Left lung (tissue), 10 donors: ENCODE measurements around the gene IL22RA2. TPM values are rescaled to one million over a fixed set of nuclear protein-coding genes. Genes with fewer than 3 reads are reported as not detected.
A peak's percentile ranks its signal among the peaks of the same experiment; 100 is the strongest.

Source experiments
- ATAC-seq: fragments of 200-7000 bp; cut with Tn5 transposase; one replicate; pipeline ENCODE4 v1.9.1; 2020; ENCODE audit warnings: moderate library complexity
- DNase-seq, 4 donors: peaks; one replicate each; pipeline ENCODE4 v3.0.0-alpha.2; 2013 to 2020
- H3K27ac ChIP-seq, 2 donors: fragments of 200-600 bp; sonication (generic) in 1 of 2; one replicate each; pipeline versions ENCODE4 v1.5.0 to v1.8.0; 2020 to 2021
- H3K27me3 ChIP-seq, 2 donors: fragments of 200-600 bp; sonication (generic) in 1 of 2; one replicate each; pipeline versions ENCODE4 v1.5.0 to v1.8.0; 2020 to 2021
- H3K36me3 ChIP-seq, 2 donors: fragments of 200-600 bp; sonication (generic) in 1 of 2; one replicate each; pipeline versions ENCODE4 v1.5.0 to v1.8.0; 2020 to 2021
- H3K4me1 ChIP-seq, 2 donors: fragments of 200-600 bp; one replicate each; pipeline ENCODE4 v1.8.0; 2021
- H3K4me3 ChIP-seq, 2 donors: fragments of 200-600 bp; sonication (generic) in 1 of 2; one replicate each; pipeline versions ENCODE4 v1.5.0 to v1.8.0; 2020 to 2021; ENCODE audit warnings: mild to moderate bottlenecking in 1 of 2
- H3K9me3 ChIP-seq, 2 donors: fragments of 200-600 bp; sonication (generic) in 1 of 2; one replicate each; pipeline versions ENCODE4 v1.5.0 to v1.8.0; 2020 to 2021
- CTCF ChIP-seq, 2 donors: fragments of 200-600 bp; sonication (generic) in 1 of 2; IDR thresholded peaks; one replicate each; pipeline versions ENCODE4 v1.5.0 to v1.8.0; 2021; ENCODE audit warnings: antibody characterized with exemption in 2 of 2
- intact Hi-C, 2 donors: fragments of 100-400 bp; cut with DNase I; formaldehyde crosslinking; loops; one replicate each; pipeline versions ENCODE4 v1.11.2 to v1.14.2; 2022
- polyA plus RNA-seq, 6 donors: library from polyadenylated mRNA; unstranded; fragments of 120-200 nt; gene quantifications; one replicate each; pipeline ENCODE4 v1.2.1, GENCODE V29; 2013; ENCODE audit not compliant: insufficient read length in 6 of 6
- total RNA-seq, 2 donors: library from RNA; stranded (reverse); fragmentation: NEBNext Ultra II Directional; extraction: Animal tissue kit (Norgen Biotek cat#: 25700); gene quantifications; one replicate each; pipeline ENCODE4 v1.2.1, GENCODE V29; 2021
- donor health status: DM: no; HTN: yes; CAD: no.
- donor health status: DM: no; HTN: no; CAD: no.

The IL22RA2 gene
- total and polyA plus RNA-seq, 8 donors: not detected

DNA sequence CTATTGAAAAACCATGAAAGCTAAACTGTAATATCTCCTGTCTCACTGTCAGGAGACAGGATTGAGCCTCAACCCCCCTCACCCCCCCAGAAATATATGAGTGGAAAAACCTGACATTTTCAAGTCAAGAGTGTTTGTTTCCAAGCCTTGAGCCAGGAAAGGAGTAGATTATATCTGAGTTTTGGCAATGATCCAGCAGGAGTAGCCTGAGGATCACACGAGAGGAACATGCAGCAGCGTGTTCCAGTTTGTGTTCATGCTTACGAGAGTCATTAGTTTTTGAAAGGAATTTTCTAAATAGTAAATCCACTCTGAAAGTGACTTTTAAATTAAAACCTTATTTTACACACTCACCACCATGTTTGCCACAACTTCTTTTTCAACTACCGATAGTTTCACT is 15.8 kb downstream of the IL22RA2 start:
- DNase-seq (peak in 2 of 4 donors; percentile 5 to 39), ATAC-seq (peak; percentile 12)
- Histone ChIP-seq H3K4me1 (peaks cover 5 to 55% of the 10 kb centered on the region in 2 donors), H3K4me3 (no peak overlapping the region), H3K36me3 (no peaks in the 10 kb centered on the region), H3K27ac (no peak overlapping the region), H3K9me3 (no peaks in the 10 kb centered on the region), H3K27me3 (no peaks in the 10 kb centered on the region)
- no peak for TF ChIP-seq CTCF (IDR thresholded peaks at IDR 0.05)
- intact Hi-C loops: no loop called here

DNA sequence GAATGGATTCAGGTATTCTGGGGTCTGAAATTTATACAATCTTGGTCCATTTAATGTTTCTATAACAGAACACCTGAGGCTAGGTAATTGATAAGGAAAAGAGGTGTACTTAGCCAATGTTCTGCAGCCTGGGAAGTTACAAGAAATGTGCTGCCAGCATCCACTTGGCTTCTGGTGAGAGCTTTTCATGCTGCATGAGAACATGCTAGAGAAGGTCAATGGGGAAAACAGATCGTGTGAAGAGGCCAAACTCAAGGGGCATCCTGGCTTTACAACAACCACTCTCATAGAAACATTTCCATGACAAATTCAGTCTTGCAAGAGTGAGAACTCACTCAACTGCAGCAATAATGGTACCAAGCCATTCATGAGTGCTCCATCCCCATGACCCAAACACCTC is 16.8 kb downstream of the IL22RA2 start:
- Histone ChIP-seq H3K36me3 (no peaks in the 10 kb centered on the region), H3K4me3 (no peak overlapping the region), H3K27me3 (no peaks in the 10 kb centered on the region), H3K4me1 (peaks cover 5 to 49% of the 10 kb centered on the region in 2 donors), H3K9me3 (no peaks in the 10 kb centered on the region), H3K27ac (peak overlapping the region in 1 of 2 donors; percentile 64)
- TF ChIP-seq CTCF (IDR thresholded peaks at IDR 0.05): no peak
- no peak for DNase-seq
- peak; percentile 57 for ATAC-seq
- intact Hi-C loops: no loop called here

DNA sequence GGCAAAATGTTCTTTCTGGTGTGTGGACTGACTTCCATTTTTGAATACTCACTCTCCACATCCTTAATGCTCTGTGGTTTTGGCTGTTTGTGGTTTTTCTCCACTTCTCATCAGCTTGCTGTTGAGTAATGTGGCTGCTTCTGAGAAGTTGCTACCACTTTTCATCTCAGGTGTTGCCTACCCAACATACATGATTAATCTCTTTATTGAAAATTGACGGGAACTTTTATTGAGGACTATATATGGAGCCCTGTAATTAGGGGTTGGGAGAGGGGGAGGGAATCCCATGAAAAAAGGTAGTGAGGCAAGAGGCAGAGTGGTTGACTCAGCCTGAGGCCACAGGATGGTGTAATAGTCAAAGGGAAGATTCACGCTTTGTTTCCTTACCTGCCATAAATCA is 17.6 kb downstream of the IL22RA2 start:
- Histone ChIP-seq H3K27me3 (no peaks in the 10 kb centered on the region), H3K4me3 (no peak overlapping the region)
- intact Hi-C loops: no loop called here

GRCh38 chr6:137150072-137150471 is 23.4 kb downstream of the IL22RA2 start:
- H3K36me3 ChIP-seq: no peaks in the 10 kb centered on the region
- intact Hi-C loops: no loop called here
- H3K4me1 ChIP-seq: peaks cover 12 to 33% of the 10 kb centered on the region in 2 donors
- DNase-seq (no peak), ATAC-seq (no peak)
- no peaks in the 10 kb centered on the region for H3K27me3 ChIP-seq
- no peak overlapping the region for H3K27ac ChIP-seq
- TF ChIP-seq CTCF (IDR thresholded peaks at IDR 0.05): no peak
- no peaks in the 10 kb centered on the region for H3K9me3 ChIP-seq
- no peak overlapping the region for H3K4me3 ChIP-seq

More for the DNA sequence above, 17.6 kb downstream of the IL22RA2 start:
- DNase-seq: no peak
- peak overlapping the region in 1 of 2 donors; percentile 64 for H3K27ac ChIP-seq
- peaks cover 5 to 44% of the 10 kb centered on the region in 2 donors for H3K4me1 ChIP-seq
- H3K36me3 ChIP-seq: no peaks in the 10 kb centered on the region
- H3K9me3 ChIP-seq: no peaks in the 10 kb centered on the region
- no peak for TF ChIP-seq CTCF (IDR thresholded peaks at IDR 0.05)
- peak; percentile 61 for ATAC-seq

GRCh38 chr6:137149035-137149393 is 24.4 kb downstream of the IL22RA2 start:
- Histone ChIP-seq H3K4me1 (peaks cover 12 to 28% of the 10 kb centered on the region in 2 donors), H3K4me3 (no peak overlapping the region), H3K36me3 (no peaks in the 10 kb centered on the region), H3K27ac (peak overlapping the region in 1 of 2 donors; percentile 82), H3K9me3 (no peaks in the 10 kb centered on the region), H3K27me3 (no peaks in the 10 kb centered on the region)
- ATAC-seq (no peak), DNase-seq (no peak)
- TF ChIP-seq CTCF (IDR thresholded peaks at IDR 0.05): no peak
- intact Hi-C loops: no loop called here
